HG03571 (cell line): ENCODE measurements around the gene OSBPL5.

Experiments used
- ATAC-seq: cut with Tn5 transposase; IDR thresholded peaks from one replicate; pipeline ENCODE4 v1.9.1; 2021; ENCODE audit not compliant: unreplicated experiment

OSBPL5 gene

GRCh38 chr11:3060436-3061025 lies 104.6 kb downstream of the OSBPL5 start:
- no peak for ATAC-seq

GRCh38 chr11:3058753-3059664 lies 106.1 kb downstream of the OSBPL5 start:
- no peak for ATAC-seq

GRCh38 chr11:3057069-3057963 lies 107.8 kb downstream of the OSBPL5 start, which contains the start of gene CARS1:
CARS1 (minus strand) TSS chr11:3057423; CDS start chr11:3057367, 56 bp downstream.
- ATAC-seq: peak; percentile 96

DNA sequence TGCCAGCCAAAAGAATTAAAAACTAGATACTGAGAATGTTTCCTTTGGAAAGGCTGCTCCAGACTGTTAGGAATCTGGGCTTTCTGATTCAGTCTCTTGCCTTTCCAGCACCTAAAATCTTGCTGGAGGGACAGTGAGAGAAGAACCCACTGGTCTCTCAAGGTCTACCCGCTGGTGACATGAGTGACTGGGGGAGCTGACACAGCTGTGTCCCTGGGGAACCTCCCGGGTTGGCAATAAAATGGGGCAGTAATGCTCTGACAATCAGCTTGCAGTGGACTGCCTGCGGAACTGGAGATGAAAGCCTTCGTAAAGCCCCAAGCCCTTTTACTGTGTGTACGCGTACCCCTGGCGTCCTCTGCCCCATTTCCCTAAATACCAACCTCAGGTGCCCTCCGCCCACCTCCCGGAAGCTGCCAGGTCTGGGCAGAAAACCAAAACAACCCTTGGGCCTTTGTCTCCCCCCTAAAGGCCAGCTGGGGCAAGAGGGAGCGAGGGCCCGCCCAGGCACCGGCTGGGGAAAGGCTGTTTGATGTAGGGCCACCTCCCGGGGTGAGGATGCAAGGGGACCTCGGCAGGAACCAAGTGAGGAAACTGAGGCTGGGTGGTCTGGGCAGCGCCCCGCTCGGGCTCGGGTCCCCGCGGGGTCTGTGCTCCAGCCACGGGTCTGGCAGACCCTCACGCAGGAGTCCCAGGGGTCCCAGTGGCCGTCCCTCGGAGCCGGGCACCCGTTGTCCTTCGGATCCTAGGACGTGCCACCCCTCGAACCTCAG lies 108.6 kb downstream of the OSBPL5 start:
- ATAC-seq: no peak

DNA sequence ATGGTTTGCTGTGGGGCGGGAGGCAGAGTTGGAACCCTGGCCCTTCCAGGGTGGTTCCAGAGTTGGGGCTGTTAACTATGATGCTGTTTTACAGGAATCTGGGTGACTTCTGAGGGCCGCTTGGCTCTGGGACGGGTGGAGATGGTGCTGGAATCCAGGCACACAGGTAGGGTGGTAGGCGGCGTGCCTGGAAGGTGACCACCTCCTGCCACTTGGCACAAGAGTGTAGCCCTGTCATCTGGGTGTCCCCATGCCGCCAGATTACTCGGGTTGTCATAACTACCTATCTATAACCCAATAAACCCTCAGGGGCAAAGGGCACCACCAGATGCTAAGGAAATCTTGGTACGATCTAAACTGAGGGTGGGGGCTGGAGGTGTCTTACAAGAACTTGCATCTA lies 109.2 kb downstream of the OSBPL5 start:
- ATAC-seq: no peak

- ATAC-seq: no peak
Observed at GRCh38 chr11:3052567-3052966, 112.5 kb downstream of the OSBPL5 start.

DNA sequence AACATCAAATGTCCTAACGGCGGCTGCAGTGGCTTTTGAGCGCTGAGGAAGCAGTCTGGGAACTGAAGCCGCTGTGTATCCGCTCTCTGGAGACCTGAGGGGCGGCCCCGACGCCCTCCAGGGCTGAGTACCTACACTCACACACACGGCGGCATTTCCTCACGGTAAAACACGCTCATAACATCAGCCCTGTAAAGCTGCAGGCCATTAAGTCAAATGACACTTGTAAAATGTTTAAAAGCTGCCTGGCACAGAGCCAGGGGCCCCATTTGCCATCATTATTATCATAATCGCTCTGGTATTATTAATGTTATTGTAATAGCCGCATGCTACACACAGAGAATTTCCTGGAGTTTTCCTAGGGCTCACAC lies 113.0 kb downstream of the OSBPL5 start:
- ATAC-seq: no peak

- ATAC-seq: no peak
Observed at GRCh38 chr11:3051196-3052108, 113.7 kb downstream of the OSBPL5 start.

DNA sequence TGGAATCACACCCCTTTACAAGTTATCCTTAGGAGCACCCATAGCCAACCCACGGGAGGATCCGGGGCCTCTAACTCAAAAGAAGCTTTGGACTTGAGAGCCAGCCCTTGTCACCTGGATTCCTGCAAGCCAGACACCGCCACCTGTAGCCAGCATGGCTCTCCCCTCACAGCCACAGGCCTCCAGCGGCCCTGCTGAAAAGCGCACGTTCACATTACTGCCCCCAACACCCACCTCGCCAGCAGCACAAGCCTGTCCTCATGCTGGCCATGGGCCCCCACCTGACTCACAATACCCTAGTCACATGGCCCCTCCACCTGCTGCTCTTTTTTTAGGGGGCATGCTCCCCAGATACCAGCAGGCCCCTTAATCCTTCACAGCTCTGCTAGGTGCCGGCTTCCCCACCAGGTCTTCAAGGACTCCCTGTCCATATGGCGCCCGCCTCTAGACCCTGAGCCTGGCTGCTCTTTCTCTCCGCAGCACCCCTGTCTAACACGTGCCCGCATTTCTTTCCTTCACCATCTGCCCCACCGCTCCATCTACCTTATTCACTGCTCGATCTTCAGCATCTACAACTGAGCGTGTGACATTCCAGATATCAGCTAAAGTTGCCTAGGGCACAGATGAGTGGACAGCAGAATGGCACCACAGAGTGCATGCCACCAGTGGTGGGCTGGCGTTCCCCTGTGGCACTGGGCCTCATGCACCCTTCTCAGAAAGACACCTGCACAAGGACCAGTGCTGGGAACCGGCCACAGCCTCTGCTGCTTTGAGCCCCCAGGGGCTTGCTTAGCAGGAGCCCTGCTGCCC lies 114.5 kb downstream of the OSBPL5 start:
- no peak for ATAC-seq

GRCh38 chr11:3049430-3050243 lies 115.5 kb downstream of the OSBPL5 start:
- peak; percentile 83 for ATAC-seq

- no peak for ATAC-seq
Observed at GRCh38 chr11:3047637-3048036, 117.5 kb downstream of the OSBPL5 start.

- no peak for ATAC-seq
Observed at GRCh38 chr11:3046641-3047040, 118.5 kb downstream of the OSBPL5 start.

GRCh38 chr11:3046190-3046589 lies 118.9 kb downstream of the OSBPL5 start:
- ATAC-seq: no peak

DNA sequence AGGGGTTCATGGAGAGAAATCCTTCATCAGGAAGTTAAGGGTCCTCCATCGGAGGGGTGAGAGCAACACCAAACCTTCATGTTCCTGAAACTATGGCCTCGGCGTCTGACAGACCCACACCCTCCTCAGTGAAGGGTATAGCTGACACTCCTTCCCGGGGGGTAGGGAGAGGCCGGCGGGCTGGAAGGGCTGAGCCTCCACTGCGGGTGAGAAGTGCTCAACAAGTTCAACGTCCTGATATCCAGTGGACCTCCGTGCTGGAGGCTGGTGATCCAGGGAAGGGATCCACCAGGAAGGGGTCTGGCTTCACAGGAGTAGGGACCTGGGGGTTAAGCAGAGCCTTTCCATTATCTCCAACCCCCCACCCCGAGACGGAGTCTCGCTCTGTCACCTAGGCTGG lies 120.2 kb downstream of the OSBPL5 start:
- ATAC-seq: no peak

DNA sequence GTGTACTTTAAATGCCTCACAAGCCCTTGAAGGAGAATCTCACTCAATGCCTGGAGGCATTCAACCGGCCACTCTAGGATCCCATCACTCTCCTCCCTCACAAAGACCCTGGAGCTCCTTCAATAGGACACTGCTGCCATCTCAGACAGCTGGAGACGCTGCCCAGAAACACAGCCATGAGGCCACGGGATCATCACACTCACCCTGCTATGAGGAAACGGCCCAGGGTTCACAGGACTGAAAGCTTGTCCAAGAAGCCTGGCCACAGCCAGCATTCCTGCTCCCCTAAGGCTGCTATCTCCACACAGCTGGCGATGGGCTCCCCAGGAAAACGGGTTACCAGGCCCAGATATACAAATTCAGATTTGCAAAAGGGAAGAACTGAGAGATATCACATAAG lies 121.1 kb downstream of the OSBPL5 start:
- ATAC-seq: no peak

DNA sequence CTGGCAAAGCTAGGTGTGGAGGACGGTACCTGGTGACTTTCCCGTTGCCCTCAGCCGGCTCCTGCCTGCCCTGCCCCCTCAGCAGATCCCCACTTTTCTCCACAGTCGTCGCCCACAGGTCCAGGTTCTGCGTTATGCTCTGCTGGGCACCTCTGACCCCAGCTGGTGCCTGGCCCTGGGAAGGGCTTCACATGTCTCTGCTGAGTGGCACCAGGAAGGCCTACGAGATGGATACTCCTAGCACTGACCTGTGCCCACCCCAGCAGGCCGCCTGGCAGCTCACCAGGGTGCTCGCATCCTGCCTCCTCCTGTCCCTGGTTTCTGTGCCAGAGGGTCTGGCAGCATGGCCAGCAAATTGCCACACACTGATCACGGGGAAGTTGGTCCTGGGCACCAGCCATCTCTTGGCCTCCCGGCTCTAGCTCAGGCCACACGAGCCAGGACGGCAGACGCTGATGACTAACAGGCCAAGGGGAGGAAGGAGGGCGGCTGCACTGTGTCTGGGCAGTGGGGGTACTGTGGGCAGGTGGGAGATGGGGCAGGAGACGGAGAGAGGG lies 121.7 kb downstream of the OSBPL5 start:
- ATAC-seq: no peak

GRCh38 chr11:3042496-3043314 lies 122.4 kb downstream of the OSBPL5 start:
- no peak for ATAC-seq
